ENCODE measurements around the gene SETBP1. TPM values are rescaled to one million over a fixed set of nuclear protein-coding genes. Genes with fewer than 3 reads are reported as not detected.

The SETBP1 gene
- total and polyA plus RNA-seq, 2 of the 8 experiments (the other 6 are each of a cell fraction or from before 2014, with no cell fraction given): 2.0 to 6.5 TPM

- TF ChIP-seq, protein P1, sequence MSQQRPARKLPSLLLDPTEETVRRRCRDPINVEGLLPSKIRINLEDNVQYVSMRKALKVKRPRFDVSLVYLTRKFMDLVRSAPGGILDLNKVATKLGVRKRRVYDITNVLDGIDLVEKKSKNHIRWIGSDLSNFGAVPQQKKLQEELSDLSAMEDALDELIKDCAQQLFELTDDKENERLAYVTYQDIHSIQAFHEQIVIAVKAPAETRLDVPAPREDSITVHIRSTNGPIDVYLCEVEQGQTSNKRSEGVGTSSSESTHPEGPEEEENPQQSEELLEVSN (IDR thresholded peaks at IDR 0.05): no peak
- TF ChIP-seq CREB1 (IDR thresholded peaks at IDR 0.05) (no peak), CHD1 (IDR thresholded peaks at IDR 0.05; ENCODE audit: low read depth, low read length) (no peak), USF2 (IDR thresholded peaks at IDR 0.05; ENCODE audit: low read length) (no peak)
These were observed 224.1 kb downstream of the SETBP1 start (continued) for GRCh38 chr18:44904768-44905167.

Data from H1 (cell line).